Rectal smooth muscle tissue (tissue), 1 donor: ENCODE results near the gene TAP1.
A peak's percentile ranks its signal among the peaks of the same experiment; 100 is the strongest.

Experiments used
- H3K27ac ChIP-seq: one replicate; pipeline ENCODE4 v1.7.0; 2013; ENCODE audit warnings: low read depth, low read length, inconsistent platforms
- H3K27me3 ChIP-seq: one replicate; pipeline ENCODE4 v1.7.0; 2013; ENCODE audit warnings: low read length; ENCODE audit not compliant: control insufficient read depth, insufficient read depth
- H3K36me3 ChIP-seq: one replicate; pipeline ENCODE4 v1.7.0; 2013; ENCODE audit warnings: low read length; ENCODE audit not compliant: control insufficient read depth, insufficient read depth
- H3K4me1 ChIP-seq: one replicate; pipeline ENCODE4 v1.7.0; 2013; ENCODE audit warnings: low read length; ENCODE audit not compliant: control insufficient read depth, insufficient read depth
- H3K4me3 ChIP-seq: one replicate; pipeline ENCODE4 v1.7.0; 2013; ENCODE audit warnings: low read length
- H3K9ac ChIP-seq: one replicate; pipeline ENCODE4 v1.7.0; 2013; ENCODE audit warnings: low read length

Gene TAP1, protein sequence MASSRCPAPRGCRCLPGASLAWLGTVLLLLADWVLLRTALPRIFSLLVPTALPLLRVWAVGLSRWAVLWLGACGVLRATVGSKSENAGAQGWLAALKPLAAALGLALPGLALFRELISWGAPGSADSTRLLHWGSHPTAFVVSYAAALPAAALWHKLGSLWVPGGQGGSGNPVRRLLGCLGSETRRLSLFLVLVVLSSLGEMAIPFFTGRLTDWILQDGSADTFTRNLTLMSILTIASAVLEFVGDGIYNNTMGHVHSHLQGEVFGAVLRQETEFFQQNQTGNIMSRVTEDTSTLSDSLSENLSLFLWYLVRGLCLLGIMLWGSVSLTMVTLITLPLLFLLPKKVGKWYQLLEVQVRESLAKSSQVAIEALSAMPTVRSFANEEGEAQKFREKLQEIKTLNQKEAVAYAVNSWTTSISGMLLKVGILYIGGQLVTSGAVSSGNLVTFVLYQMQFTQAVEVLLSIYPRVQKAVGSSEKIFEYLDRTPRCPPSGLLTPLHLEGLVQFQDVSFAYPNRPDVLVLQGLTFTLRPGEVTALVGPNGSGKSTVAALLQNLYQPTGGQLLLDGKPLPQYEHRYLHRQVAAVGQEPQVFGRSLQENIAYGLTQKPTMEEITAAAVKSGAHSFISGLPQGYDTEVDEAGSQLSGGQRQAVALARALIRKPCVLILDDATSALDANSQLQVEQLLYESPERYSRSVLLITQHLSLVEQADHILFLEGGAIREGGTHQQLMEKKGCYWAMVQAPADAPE

DNA sequence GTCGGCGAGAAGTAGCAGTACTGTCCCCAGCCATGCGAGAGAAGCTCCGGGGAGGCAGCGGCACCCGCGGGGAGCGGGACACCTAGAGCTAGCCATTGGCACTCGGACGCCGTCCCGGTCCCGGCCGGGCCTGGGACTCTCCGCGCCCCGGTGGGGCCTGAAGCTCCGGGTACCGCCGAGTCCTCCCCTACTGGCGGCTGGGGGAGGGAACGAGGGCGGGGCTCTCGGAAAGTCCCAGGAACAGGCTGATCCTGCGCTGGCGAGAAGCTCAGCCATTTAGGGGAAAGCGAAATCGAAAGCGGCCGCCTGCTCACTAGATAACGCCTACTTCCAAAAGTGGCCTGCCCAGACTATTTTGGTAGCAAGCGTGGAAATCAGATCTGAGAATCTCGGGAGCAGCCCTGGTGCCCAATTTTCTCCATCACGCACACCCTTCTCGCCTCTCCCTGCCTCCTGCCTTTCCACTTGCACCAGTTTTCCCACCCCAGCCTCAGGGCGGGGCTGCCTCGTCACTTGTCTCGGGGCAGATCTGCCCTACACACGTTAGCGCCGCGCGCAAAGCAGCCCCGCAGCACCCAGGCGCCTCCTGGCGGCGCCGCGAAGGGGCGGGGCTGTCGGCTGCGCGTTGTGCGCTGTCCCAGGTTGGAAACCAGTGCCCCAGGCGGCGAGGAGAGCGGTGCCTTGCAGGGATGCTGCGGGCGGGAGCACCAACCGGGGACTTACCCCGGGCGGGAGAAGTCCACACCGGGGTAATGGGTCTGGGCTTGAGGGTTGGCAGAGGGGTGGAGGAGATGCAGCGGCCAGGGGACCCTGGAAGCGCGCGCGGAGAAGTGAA is at the start of gene TAP1, which contains the start of gene PSMB9:
TSS of gene TAP1 (minus strand) at position 164 of the 835 bp plus-strand sequence. CDS start at position 96, 68 bp downstream.
TSS of gene PSMB9 (plus strand) at position 652 of the 835 bp plus-strand sequence. CDS start at position 690, 38 bp downstream.
- H3K9ac ChIP-seq, result peak within 1 kb of the TSS; percentile 95
- H3K4me1 ChIP-seq, result peaks cover 13% of the 10 kb centered on the region
- H3K27ac ChIP-seq, result peak within 1 kb of the TSS; percentile 93
- H3K4me3 ChIP-seq, result peak within 1 kb of the TSS; percentile 97
- no peaks in the 10 kb centered on the region for H3K27me3 ChIP-seq
- H3K36me3 ChIP-seq, result peaks cover 27% of the 10 kb centered on the region

DNA sequence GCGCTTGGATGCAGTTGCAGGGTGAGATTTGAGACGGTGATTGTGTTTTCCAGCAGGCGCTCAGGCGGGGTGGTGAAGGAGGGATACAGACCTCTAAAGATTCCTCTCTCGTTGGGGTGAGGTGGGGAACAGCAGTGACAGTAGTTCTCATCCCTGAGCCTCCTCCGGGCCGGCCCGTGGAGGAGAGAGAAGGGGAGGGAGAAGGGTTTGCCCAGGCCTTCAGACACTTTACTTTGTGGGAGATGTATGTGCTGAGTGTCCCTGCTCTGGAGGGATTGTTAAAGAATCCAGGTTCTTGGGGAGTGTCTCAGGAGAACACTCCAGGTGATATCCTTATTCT is 41.5 kb upstream of the TAP1 start:
- Histone ChIP-seq H3K36me3 (no peaks in the 10 kb centered on the region), H3K4me3 (peak overlapping the region; percentile 90), H3K27ac (peak overlapping the region; percentile 72), H3K4me1 (peaks cover 8% of the 10 kb centered on the region), H3K27me3 (no peaks in the 10 kb centered on the region), H3K9ac (peak overlapping the region; percentile 60)

DNA sequence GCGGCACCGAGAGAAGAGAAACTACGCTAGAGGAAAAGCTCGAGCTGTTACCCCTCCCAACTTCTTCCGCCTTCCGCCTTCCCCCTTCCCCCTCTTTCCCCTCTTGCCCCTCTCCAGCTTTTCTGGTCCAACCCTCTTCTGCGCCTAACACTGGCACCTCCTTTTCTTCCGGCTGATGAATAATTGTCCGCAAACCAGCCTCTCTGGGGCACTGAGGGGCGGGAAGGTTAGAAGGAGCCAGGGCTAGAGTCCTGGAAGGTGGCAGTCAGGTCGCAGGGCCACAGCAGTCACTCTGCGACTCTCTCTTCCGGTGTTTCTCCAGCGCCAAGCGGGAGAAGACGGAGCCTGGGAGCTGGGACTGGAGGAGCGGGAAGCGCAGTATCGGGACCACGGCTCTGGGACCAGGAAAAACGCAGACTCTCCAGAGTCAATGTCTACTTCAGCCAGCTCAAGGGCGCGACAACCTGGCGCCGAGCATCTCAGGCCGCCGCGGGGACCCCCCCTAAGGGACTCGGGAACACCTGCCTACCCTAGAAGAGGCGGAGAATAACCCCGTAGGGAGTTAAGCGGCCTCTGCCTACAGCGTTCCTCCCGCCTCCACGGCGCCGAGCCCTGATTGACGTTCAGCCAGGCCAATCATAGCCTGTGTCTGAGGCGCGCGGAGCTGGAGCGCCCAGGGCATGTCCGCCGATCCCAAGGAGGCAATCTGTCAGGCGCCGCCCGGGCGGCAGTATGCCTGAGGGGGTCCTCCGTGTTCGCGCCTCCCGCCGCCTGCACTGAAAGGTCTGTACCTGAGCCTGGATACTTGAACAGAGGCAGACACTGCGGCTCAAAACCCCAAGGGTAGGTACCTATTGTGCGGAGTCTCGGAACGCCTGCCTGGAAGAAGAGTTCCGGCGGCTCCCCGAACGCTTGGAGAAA is 40.8 kb upstream of the TAP1 start:
- Histone ChIP-seq H3K4me3 (peak overlapping the region; percentile 90), H3K9ac (peak overlapping the region; percentile 95), H3K27me3 (no peaks in the 10 kb centered on the region), H3K4me1 (peaks cover 8% of the 10 kb centered on the region), H3K36me3 (no peaks in the 10 kb centered on the region), H3K27ac (peak overlapping the region; percentile 72)

DNA sequence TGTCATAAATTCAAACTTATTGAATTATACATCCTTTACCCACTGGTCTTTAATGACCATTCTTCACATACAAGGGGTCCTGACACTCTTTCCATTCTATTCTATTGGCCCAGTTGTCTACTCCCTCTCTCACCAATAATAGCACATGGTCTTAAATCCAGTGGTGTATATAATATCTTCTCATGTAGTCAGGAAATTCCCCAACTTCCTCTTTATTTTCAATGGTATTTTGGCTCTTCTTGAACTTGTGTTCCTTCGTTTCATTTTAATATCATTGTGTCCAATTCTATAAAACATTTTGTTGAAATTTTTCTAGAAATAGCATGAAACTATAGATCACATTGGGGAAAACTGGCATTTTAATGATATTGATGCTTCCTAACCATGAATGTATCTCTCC is 37.3 kb upstream of the TAP1 start:
- peaks cover 17% of the 10 kb centered on the region for H3K4me1 ChIP-seq
- H3K36me3 ChIP-seq, result no peaks in the 10 kb centered on the region
- H3K27ac ChIP-seq, result no peak overlapping the region
- H3K9ac ChIP-seq, result no peak overlapping the region
- H3K4me3 ChIP-seq, result no peak overlapping the region
- no peaks in the 10 kb centered on the region for H3K27me3 ChIP-seq

DNA sequence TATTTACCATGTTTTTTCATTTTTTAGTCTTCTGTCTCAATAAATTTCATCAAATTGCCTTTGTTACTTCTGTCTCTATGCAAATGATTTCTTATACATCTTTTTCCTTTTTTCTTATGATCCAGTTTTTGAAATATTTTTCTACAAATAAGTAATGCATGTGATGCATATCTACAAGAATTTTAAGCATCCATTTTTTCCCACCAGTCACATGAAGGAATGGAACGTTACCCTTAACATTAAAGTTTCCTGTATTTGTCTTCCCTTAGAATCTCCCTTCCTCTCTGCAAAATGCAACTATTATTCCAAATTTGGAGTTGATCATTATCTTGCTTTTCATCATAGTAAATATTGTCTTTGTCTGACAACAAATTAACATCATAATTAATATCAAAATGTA is 36.0 kb upstream of the TAP1 start:
- H3K27me3 ChIP-seq, result no peaks in the 10 kb centered on the region
- no peak overlapping the region for H3K4me3 ChIP-seq
- H3K9ac ChIP-seq, result no peak overlapping the region
- peaks cover 9% of the 10 kb centered on the region for H3K4me1 ChIP-seq
- no peaks in the 10 kb centered on the region for H3K36me3 ChIP-seq
- H3K27ac ChIP-seq, result no peak overlapping the region

DNA sequence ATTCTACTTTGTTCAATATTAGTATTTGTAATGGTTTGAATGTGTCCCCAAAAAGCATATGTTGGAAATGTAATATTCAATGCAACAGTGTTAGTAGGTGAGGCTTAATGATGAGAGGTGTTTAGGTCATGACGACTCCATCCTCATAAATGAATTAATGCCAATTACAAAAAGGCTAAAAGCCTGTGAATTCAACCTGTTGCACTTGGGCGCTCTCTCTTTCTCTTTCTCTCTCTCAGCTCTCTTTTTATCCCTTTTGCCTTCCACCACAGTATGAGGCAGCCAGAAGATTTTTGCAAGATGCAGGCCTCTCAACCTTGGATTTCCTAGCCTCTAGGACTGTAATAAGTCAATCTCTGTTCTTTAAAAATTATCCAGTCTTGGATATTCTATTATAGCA is 35.1 kb upstream of the TAP1 start:
- Histone ChIP-seq H3K36me3 (no peaks in the 10 kb centered on the region), H3K27me3 (no peaks in the 10 kb centered on the region), H3K27ac (no peak overlapping the region), H3K4me3 (no peak overlapping the region), H3K9ac (no peak overlapping the region), H3K4me1 (peaks cover 9% of the 10 kb centered on the region)

DNA sequence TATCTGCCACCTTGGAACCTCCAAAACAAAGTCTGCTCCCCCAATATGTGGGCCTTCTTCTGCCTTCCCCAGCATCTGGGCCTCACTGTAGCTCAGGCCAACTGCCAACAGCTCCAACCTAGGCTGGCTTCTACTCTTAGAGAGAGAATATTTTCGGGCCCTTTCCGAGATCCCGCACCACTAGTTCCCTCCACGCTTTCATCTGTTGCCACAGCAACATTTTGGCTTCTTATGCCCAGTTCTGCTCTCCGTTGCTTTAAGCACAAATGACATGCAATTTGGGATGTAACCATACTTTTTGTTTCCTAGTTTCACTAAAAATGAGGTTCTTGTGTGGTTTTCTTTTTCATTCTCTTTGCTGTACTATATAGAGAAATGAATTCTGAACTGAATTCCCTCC is 34.1 kb upstream of the TAP1 start:
- Histone ChIP-seq H3K36me3 (no peaks in the 10 kb centered on the region), H3K27ac (no peak overlapping the region), H3K27me3 (no peaks in the 10 kb centered on the region), H3K4me1 (peaks cover 9% of the 10 kb centered on the region), H3K4me3 (no peak overlapping the region), H3K9ac (no peak overlapping the region)

DNA sequence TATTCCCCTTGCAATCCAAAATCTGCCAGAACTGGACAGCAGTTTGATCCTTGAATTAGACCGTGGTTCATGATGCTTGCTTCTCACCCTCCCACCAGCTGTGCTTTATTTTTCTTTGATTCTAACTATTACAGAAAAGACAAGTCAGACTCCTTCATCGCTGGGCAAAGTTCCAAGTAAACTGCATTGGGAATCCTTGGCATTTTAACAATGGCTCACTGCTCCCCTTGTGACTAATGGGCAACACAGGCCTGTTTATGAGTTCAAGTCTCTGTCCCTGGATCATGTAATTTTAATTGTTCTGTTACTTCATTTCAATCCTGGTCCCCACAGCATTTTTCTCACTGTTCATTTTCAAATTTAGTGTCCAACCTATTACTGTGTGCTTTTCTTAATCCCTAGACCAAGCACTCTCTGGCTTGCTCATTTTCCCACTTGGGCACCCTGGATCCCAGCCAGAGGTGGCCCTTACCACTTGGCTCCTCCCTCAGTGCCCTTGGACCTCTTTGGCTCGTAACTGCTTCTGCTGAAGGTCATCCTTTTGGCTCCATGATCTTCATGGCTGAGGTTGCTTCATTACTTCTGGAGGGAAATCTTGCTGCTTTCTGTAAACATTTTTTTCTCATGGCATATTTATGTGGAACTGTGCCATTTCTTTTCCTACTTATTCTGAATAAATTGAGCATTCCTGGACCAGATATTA is 33.3 kb upstream of the TAP1 start:
- peaks cover 9% of the 10 kb centered on the region for H3K4me1 ChIP-seq
- no peaks in the 10 kb centered on the region for H3K36me3 ChIP-seq
- H3K9ac ChIP-seq, result no peak overlapping the region
- no peak overlapping the region for H3K4me3 ChIP-seq
- H3K27ac ChIP-seq, result no peak overlapping the region
- no peaks in the 10 kb centered on the region for H3K27me3 ChIP-seq

DNA sequence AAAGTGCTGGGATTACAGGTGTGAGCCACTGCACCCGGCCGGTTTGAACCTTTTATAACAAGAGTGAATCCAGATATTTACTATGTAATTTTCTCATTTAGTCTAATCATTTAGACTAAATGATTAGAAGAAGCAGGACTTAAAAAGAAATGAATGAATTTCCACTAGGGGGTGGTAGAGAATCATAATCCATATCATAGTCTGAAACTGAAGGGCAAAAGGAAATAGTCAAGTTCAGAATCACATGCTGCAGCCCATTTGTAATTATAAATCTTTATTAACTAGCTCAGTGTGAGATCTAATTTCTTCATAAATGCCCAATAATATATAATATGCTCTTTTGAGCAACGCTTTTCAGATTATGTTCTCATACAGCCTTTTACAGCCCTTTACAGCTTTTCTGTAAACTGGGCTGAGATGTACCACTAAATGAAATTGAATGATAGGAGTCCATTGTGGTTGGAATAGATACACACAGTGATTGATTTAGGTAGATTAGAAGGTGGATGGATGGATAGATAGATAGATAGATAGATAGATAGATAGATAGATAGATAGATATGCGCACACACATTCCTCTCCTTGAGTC is 32.3 kb upstream of the TAP1 start:
- H3K27ac ChIP-seq, result no peak overlapping the region
- H3K4me3 ChIP-seq, result no peak overlapping the region
- peaks cover 9% of the 10 kb centered on the region for H3K4me1 ChIP-seq
- H3K36me3 ChIP-seq, result no peaks in the 10 kb centered on the region
- H3K27me3 ChIP-seq, result no peaks in the 10 kb centered on the region
- H3K9ac ChIP-seq, result no peak overlapping the region

DNA sequence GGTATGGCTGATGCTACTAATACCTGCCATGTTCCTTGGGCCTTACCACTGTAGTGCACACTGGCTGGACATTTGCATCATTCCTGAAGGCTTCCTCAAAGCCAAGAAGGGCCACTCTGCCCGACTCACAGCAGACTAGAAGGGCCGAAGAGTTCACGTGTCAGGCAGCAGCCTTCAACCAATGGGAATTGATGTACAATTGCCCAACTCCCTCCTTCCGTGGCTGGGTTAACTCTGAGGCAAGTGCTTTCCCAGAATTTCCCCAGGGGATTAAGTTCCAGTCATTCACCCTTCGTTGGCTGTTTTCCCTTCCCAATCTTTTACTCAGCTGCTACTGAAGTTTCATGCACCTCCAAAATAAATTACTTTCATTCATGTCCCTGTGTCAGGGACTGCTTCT is 30.3 kb upstream of the TAP1 start:
- H3K9ac ChIP-seq, result no peak overlapping the region
- no peak overlapping the region for H3K4me3 ChIP-seq
- H3K27me3 ChIP-seq, result no peaks in the 10 kb centered on the region
- H3K4me1 ChIP-seq, result peaks cover 9% of the 10 kb centered on the region
- H3K36me3 ChIP-seq, result no peaks in the 10 kb centered on the region
- H3K27ac ChIP-seq, result no peak overlapping the region

DNA sequence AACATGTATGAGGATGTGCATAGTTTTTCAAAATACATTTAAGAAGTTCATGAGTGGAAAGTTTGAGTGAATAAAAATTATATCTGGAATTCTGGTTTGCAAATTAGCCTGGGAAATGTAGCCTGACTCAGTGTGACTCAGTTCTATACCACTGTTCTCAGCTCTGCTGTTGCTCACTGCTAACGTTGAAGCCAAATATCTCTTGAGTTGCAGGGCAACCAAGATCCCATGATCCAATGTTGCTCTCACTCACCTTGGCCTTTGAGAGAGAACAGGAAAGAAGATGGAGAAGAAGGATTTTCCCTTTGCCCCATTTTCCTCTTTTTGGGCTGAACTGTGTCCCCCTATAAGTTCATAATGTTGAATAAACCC is 29.4 kb upstream of the TAP1 start:
- no peak overlapping the region for H3K4me3 ChIP-seq
- no peaks in the 10 kb centered on the region for H3K36me3 ChIP-seq
- H3K27me3 ChIP-seq, result no peaks in the 10 kb centered on the region
- H3K27ac ChIP-seq, result no peak overlapping the region
- H3K4me1 ChIP-seq, result peaks cover 9% of the 10 kb centered on the region
- H3K9ac ChIP-seq, result no peak overlapping the region
